ENCODE results near the gene SETD5. TPM values are rescaled to one million over a fixed set of nuclear protein-coding genes. Genes with fewer than 3 reads are reported as not detected.

Gene SETD5
- total RNA-seq, 2 experiments from 2014 or later: 120 to 214 TPM

DNA sequence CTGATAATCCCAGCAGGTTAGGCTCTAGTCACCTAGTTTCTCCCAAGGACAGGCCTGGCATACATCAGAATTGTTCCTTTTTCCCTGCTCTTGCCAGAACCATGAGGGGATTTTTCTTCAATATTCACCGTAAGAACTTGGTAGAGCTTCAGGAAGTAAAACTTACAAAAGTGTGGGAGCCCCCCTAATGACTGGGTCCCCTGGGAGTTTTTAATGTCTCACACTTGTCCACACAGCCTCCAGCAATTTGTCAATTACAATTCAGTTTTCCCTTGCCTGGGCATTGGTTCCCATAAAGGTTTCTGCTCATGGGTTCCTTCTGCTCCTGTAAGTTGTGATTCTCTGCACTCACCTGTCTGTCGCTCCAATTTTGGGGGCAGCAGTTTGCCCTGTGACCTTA lies 127.7 kb downstream of the SETD5 start:
- POLR2A ChIA-PET: interaction anchor here (0.7 kb wide), 1 partner anchor 206 kb away, joined by 3 read pairs; no protein-coding TSS in a partner anchor
- H2AFZ ChIP-seq (ENCODE audit: low read length): no peak overlapping the region
- H3K79me2 ChIP-seq (ENCODE audit: insufficient read depth, low read depth, low read length): no peaks in the 10 kb centered on the region
- intact Hi-C loops (cut with micrococcal nuclease; ENCODE audit: unreplicated experiment): no loop called here
- H3K4me2 ChIP-seq (ENCODE audit: low read length): no peak overlapping the region
- DNase-seq (ENCODE audit: low spot score): no peak
- CTCF ChIA-PET (ENCODE audit: unreplicated experiment): no interaction called here
- H3K4me1 ChIP-seq (ENCODE audit: insufficient read depth, low read length, poor library complexity, severe bottlenecking): no peaks in the 10 kb centered on the region
- no TSS peak for BruUV-seq (replicated peaks)
- TF ChIP-seq, protein P1, sequence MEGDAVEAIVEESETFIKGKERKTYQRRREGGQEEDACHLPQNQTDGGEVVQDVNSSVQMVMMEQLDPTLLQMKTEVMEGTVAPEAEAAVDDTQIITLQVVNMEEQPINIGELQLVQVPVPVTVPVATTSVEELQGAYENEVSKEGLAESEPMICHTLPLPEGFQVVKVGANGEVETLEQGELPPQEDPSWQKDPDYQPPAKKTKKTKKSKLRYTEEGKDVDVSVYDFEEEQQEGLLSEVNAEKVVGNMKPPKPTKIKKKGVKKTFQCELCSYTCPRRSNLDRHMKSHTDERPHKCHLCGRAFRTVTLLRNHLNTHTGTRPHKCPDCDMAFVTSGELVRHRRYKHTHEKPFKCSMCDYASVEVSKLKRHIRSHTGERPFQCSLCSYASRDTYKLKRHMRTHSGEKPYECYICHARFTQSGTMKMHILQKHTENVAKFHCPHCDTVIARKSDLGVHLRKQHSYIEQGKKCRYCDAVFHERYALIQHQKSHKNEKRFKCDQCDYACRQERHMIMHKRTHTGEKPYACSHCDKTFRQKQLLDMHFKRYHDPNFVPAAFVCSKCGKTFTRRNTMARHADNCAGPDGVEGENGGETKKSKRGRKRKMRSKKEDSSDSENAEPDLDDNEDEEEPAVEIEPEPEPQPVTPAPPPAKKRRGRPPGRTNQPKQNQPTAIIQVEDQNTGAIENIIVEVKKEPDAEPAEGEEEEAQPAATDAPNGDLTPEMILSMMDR (conservative IDR thresholded peaks at IDR 0.05; ENCODE audit: low read length): no peak
- no peak for TF ChIP-seq EZH2phosphoT487 (IDR thresholded peaks at IDR 0.05; ENCODE audit: borderline replicate concordance, low read depth, low read length)
- no peak overlapping the region for H3K27ac ChIP-seq (ENCODE audit: low read depth, low read length, poor library complexity, severe bottlenecking)
- no peaks in the 10 kb centered on the region for H4K20me1 ChIP-seq (ENCODE audit: insufficient read depth, low read length)
- no peak overlapping the region for H3K4me3 ChIP-seq (ENCODE audit: low read depth, low read length, poor library complexity, severe bottlenecking)
- H3K36me3 ChIP-seq (ENCODE audit: insufficient read depth, low read length): no peaks in the 10 kb centered on the region
- H3K9me3 ChIP-seq (ENCODE audit: low read length): no peaks in the 10 kb centered on the region
- H3K9me2 ChIP-seq (ENCODE audit: insufficient read depth, low read length): no peaks in the 10 kb centered on the region

Other genes starting within 250 kb of the SETD5 start
- gene SRGAP3, start 148.0 kb upstream of the SETD5 start, total RNA-seq (2014; rRNA removed; shearing (Covaris generic)): 0.10 and 1.7 TPM in 2 replicates
- gene SRGAP3, start 148.0 kb upstream of the SETD5 start, total RNA-seq (2022): 0.76 and 1.5 TPM in 2 replicates
- gene THUMPD3, start 34.6 kb upstream of the SETD5 start, total RNA-seq (2014; rRNA removed; shearing (Covaris generic)): 12.4 and 20.7 TPM in 2 replicates
- 57.0 and 58.8 TPM in 2 replicates for gene THUMPD3, start 34.6 kb upstream of the SETD5 start, total RNA-seq (2022)
- not detected in 2 replicates for gene LHFPL4, start 156.2 kb downstream of the SETD5 start, total RNA-seq (2014; rRNA removed; shearing (Covaris generic))
- gene LHFPL4, start 156.2 kb downstream of the SETD5 start, total RNA-seq (2022): not detected in 2 replicates

All from OCI-LY7 (cell line).